ENCODE data around the gene GREB1L.

The GREB1L gene

GRCh38 chr18:21284540-21284939, 42.5 kb downstream of the GREB1L start:
- H3K4me3 ChIP-seq (ENCODE audit: low read depth, low read length): no peak overlapping the region
- DNase-seq (ENCODE audit: low read depth): peak; percentile 57
- no peak for TF ChIP-seq CTCF (IDR thresholded peaks at IDR 0.05; ENCODE audit: control insufficient read depth, extremely low read depth, insufficient read depth)

GRCh38 chr18:21289827-21290226, 47.8 kb downstream of the GREB1L start:
- DNase-seq (ENCODE audit: low read depth): no peak
- H3K4me3 ChIP-seq (ENCODE audit: low read depth, low read length): no peak overlapping the region
- TF ChIP-seq CTCF (IDR thresholded peaks at IDR 0.05; ENCODE audit: control insufficient read depth, extremely low read depth, insufficient read depth): no peak

GRCh38 chr18:21291106-21291505, 49.1 kb downstream of the GREB1L start:
- no peak for DNase-seq (ENCODE audit: low read depth)
- TF ChIP-seq CTCF (IDR thresholded peaks at IDR 0.05; ENCODE audit: control insufficient read depth, extremely low read depth, insufficient read depth): no peak

GRCh38 chr18:21293479-21293878, 51.4 kb downstream of the GREB1L start:
- no peak for DNase-seq (ENCODE audit: low read depth)
- H3K4me3 ChIP-seq (ENCODE audit: low read depth, low read length): no peak overlapping the region
- TF ChIP-seq CTCF (IDR thresholded peaks at IDR 0.05; ENCODE audit: control insufficient read depth, extremely low read depth, insufficient read depth): no peak

More at GRCh38 chr18:21291106-21291505, 49.1 kb downstream of the GREB1L start:
- no peak overlapping the region for H3K4me3 ChIP-seq (ENCODE audit: low read depth, low read length)

GRCh38 chr18:21295101-21295500, 53.1 kb downstream of the GREB1L start:
- DNase-seq (ENCODE audit: low read depth): no peak
- no peak overlapping the region for H3K4me3 ChIP-seq (ENCODE audit: low read depth, low read length)

GRCh38 chr18:21296045-21296444, 54.0 kb downstream of the GREB1L start:
- DNase-seq (ENCODE audit: low read depth): no peak
- no peak for TF ChIP-seq CTCF (IDR thresholded peaks at IDR 0.05; ENCODE audit: control insufficient read depth, extremely low read depth, insufficient read depth)
- H3K4me3 ChIP-seq (ENCODE audit: low read depth, low read length): no peak overlapping the region

More at GRCh38 chr18:21295101-21295500, 53.1 kb downstream of the GREB1L start:
- no peak for TF ChIP-seq CTCF (IDR thresholded peaks at IDR 0.05; ENCODE audit: control insufficient read depth, extremely low read depth, insufficient read depth)

- no peak for TF ChIP-seq CTCF (IDR thresholded peaks at IDR 0.05; ENCODE audit: control insufficient read depth, extremely low read depth, insufficient read depth)
- DNase-seq (ENCODE audit: low read depth): no peak
- H3K4me3 ChIP-seq (ENCODE audit: low read depth, low read length): no peak overlapping the region
These were observed 56.3 kb downstream of the GREB1L start for GRCh38 chr18:21298351-21298750.
